ENCODE results near the gene CHRNB1.

Gene CHRNB1

GRCh38 chr17:7444682-7445618 lies at the start of gene CHRNB1:
CHRNB1 (plus strand) TSS chr17:7445061; CDS start chr17:7445128, 67 bp downstream.
- DNase-seq: peak in 1 of 2 experiments; percentile 28

DNA sequence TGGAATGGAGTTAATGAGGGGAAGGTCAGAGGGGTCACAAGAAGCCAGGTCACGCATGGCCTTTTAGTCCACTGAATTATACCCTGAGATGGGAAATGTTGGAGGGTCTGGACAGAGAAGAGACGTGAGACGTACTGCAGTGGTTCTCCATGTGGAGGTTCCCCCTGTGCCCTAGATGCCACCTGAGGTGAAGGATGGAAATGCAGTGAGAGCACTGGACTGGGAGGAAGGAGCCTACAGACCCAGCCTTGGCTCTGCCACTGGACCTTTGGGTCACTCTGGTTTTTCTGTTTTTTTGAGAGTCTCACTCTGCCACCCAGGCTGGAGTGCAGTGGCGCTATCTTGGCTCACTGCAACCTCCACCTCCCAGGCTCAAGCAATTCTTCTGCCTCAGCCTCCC lies 48.7 kb upstream of the CHRNB1 start:
- DNase-seq: no peak

DNA sequence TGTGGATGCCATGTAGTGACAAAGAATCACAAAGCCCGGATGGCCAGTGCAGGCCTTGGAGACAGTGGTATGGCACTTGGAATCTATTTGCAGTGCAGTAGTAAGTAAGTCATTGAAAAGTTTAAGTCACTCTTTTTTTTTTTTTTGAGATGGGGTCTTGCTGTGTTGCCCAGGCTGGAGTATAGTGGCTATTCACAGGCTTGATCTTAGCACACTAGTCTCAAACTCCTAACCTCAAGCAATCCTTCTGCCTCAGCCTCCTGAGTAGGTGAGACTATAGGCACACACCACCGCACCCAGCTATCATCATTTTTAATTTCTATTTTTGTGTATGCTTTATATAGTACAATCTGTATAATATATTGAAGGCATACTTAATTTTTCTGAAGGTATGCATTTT lies 46.2 kb upstream of the CHRNB1 start:
- no peak for DNase-seq

DNA sequence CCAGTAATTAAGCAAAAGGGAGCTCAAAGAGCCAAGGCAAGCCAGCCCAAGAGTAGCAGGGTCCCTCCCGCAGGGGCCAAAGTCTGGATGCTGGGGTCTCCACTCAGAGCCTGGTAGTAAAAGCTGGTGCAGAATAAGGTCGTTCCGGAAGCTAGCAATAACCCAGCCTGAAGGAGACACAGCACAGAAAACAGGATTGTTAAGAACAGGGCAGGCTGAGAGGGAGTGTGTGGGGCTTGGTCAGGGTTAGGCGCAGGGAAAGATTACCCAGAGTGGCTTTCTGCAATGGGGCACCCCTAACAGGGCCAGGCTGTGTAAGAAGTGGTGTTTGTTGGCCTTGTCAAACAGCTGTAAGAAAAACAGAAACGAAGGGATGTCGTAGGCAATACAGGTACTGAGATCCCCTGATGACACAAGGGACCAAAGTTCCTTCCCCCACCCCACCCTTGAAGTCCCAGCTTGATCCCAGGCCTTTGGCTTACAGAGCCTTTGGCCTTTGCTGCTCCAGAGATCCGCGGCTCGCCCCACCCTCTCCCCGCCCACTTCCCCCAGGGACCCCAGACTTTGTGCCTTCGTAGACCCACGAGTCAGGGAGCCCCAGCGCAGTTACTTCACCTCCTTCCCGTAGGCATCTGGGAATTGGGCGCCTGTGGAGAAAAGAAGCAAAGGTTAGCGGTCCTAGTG lies 41.7 kb upstream of the CHRNB1 start:
- peak; percentile 52 to 53 for DNase-seq

DNA sequence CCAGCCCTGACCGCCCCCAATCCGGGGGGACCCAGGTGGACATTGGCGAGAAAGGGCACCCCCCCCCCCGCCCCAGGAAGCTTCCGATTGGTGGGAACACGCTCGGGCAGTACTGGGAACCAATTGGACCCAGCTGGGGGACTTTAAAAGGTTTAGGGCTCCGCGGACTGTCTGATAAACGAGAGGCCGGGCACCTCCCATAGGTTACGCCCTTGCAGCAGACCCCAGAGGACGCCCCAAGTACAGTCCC lies 41.2 kb upstream of the CHRNB1 start:
- no peak for DNase-seq

GRCh38 chr17:7403977-7404736 lies 40.7 kb upstream of the CHRNB1 start, which contains the start of gene TMEM256:
TMEM256 (minus strand) TSS chr17:7404097; CDS start chr17:7404084, 13 bp downstream.
- DNase-seq: peak; percentile 96

DNA sequence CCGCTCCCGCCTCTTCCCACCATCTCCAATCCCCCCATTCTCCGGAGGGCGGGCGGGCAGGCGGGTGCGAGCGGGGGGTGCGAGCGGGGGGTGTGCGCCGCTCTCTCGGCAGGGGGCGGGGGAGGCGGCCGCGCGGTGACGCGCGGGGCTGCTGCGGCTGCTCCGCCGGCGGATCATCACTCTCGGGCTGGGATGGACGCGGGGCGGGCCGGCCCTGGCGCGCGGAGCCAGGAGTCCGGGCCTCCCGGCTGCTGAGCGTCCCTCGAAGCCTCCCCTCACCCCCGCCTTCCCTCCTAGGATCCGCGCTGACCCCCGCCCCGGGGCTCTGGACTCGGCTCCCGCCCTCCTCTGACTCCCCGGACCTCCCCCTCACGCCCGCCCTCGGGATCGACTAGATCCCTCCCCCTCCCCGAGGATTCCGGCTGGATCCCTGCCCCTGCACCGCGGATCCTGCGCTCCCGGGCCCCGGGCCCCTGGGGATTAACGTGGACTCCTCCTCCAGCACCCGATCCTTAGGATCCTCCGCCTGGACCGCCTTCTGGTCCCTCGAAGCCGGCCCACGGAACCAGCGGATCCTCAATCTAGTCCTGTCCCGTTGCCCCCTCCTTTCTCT lies 40.0 kb upstream of the CHRNB1 start:
- DNase-seq: no peak

- no peak for DNase-seq
Measured at GRCh38 chr17:7405350-7406234, 39.3 kb upstream of the CHRNB1 start.

DNA sequence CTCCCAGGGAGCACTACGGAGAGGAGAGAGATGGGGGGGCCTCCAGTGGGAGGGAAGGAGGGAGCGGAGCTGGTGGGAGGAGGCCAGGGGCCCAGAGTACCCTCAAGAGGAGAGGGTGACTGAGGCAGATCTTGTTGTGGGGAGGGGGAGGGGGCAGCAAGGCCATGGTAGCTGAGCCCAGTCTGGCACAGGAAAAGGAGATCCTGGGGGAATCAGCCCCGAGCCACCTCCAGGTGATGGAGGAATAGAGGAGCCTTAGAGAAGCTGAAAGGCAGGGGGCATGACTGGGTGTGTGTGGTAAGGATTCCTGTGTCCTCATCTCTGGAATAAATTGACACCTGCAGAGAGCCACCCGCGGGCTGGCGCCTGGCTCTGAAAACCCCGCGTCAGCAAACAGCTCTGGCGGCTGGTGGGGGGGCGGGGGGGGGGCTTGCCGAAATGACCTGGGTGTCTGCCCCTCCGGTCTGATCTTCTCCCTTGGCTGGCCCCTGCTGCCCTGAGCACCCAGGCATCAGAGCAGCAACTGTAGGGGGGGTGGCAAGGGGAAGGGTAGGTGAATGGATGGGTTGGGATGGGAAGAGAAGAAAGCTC lies 38.5 kb upstream of the CHRNB1 start:
- DNase-seq: no peak

- DNase-seq: no peak
Measured at GRCh38 chr17:7407082-7407481, 37.8 kb upstream of the CHRNB1 start.

GRCh38 chr17:7407485-7408251 lies 37.2 kb upstream of the CHRNB1 start, which contains the start of gene NLGN2:
NLGN2 (plus strand) TSS chr17:7407845; CDS start chr17:7408256, 411 bp downstream.
- no peak for DNase-seq

DNA sequence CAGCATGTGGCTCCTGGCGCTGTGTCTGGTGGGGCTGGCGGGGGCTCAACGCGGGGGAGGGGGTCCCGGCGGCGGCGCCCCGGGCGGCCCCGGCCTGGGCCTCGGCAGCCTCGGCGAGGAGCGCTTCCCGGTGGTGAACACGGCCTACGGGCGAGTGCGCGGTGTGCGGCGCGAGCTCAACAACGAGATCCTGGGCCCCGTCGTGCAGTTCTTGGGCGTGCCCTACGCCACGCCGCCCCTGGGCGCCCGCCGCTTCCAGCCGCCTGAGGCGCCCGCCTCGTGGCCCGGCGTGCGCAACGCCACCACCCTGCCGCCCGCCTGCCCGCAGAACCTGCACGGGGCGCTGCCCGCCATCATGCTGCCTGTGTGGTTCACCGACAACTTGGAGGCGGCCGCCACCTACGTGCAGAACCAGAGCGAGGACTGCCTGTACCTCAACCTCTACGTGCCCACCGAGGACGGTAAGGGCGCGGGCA lies 36.6 kb upstream of the CHRNB1 start:
- peak; percentile 27 to 43 for DNase-seq

GRCh38 chr17:7408863-7409262 lies 36.0 kb upstream of the CHRNB1 start:
- no peak for DNase-seq

DNA sequence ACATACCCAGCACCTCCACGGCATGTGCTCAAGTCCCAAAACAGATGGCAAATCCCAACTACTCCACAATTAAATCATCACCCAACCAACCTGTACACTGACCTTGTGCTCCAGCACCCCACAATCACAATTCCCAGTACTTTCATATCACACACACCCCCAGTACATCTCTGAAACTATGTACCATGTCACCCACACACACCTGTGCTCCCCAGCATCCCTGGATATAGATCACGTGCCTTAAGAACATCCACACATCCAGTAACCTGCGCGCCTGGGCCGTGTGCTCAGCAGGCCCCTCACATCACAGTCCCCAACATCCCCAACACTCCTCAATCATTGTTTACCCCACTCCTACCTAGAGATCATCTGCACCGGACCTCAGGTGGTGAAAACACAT lies 35.1 kb upstream of the CHRNB1 start:
- DNase-seq: no peak

GRCh38 chr17:7410634-7411426 lies 34.0 kb upstream of the CHRNB1 start:
- no peak for DNase-seq

DNA sequence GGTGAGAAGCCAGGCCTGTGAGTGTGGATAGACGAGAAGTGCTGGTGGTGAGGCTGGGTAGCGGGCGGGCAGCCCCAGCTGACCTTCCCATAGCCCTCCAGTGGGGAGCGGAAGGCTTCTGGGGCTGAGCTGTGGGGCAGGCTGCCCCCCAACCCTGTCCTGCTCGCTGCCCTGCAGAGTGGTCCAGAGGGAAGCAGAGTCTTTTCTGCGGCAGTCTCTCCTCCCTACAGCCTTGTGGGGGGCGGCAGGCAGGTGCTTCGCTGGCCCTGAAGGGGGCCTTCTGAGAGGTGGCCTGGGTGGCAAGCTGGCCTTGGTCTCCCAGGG lies 33.5 kb upstream of the CHRNB1 start:
- no peak for DNase-seq

- no peak for DNase-seq
Measured at GRCh38 chr17:7413346-7413985, 31.4 kb upstream of the CHRNB1 start.

- no peak for DNase-seq
Measured at GRCh38 chr17:7414837-7415236, 30.0 kb upstream of the CHRNB1 start.

DNA sequence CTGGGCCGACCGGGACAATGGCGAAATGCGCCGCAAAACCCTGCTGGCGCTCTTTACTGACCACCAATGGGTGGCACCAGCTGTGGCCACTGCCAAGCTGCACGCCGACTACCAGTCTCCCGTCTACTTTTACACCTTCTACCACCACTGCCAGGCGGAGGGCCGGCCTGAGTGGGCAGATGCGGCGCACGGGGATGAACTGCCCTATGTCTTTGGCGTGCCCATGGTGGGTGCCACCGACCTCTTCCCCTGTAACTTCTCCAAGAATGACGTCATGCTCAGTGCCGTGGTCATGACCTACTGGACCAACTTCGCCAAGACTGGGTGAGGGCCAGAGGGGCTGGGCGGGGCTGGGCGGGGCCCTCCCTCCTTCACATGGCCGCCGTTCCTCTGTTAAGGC lies 29.1 kb upstream of the CHRNB1 start:
- DNase-seq: no peak
